ENCODE data around the gene AMZ2. TPM values are rescaled to one million over a fixed set of nuclear protein-coding genes. Genes with fewer than 3 reads are reported as not detected.
A peak's percentile ranks its signal among the peaks of the same experiment; 100 is the strongest.

Gene AMZ2
- total and polyA plus RNA-seq, 3 donors from 2014 or later = 143 to 457 (median 201) TPM

DNA sequence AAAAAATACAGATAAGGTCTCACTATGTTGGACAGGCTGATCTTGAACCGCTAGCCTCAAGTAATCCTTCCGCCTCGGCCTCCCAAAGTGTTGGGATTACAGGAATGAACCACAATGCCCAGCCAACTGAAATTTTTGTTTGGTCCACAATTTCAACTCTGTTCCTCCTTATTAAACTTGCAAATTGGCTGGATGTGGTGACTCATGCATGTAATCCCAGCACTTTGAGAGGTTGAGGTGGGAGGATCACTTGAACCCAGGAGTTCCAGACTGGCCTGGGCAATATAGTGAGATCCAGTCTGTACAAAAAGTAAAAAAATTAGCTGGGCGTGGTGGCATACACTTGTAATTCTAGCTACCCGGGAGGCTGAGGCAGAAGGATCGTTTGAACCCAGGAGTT lies 56.9 kb downstream of the AMZ2 start:
- Histone ChIP-seq H3K27ac (peak overlapping the region in 1 of 2 donors; percentile 34), H3K36me3 (ENCODE audit: low read depth, missing control alignments) (no peaks in the 10 kb centered on the region), H3K4me1 (no peaks in the 10 kb centered on the region), H3K4me3 (no peak overlapping the region), H3K9me3 (no peaks in the 10 kb centered on the region), H3K27me3 (no peaks in the 10 kb centered on the region)
- TF ChIP-seq POLR2A (IDR thresholded peaks at IDR 0.05) (no peak), CTCF (IDR thresholded peaks at IDR 0.05) (no peak)
- intact Hi-C loops (cut with DNase I; ENCODE audit: low total_unique reads) = no loop called here
- WGBS, 2 donors = 89 to 95% methylated on average over 6 of the region's 6 CpGs
- DNase-seq = no peak

- no peaks in the 10 kb centered on the region for H3K27me3 ChIP-seq
- peak overlapping the region in 1 of 2 donors; percentile 11 for H3K27ac ChIP-seq
- no peak for DNase-seq
- no peaks in the 10 kb centered on the region for H3K36me3 ChIP-seq (ENCODE audit: low read depth, missing control alignments)
- H3K4me1 ChIP-seq = no peaks in the 10 kb centered on the region
- H3K9me3 ChIP-seq = no peaks in the 10 kb centered on the region
- 63 to 69% methylated on average over 4 of the region's 4 CpGs for WGBS, 2 donors
- intact Hi-C loops (cut with DNase I; ENCODE audit: low total_unique reads) = no loop called here
- TF ChIP-seq POLR2A (IDR thresholded peaks at IDR 0.05) = no peak
- TF ChIP-seq CTCF (IDR thresholded peaks at IDR 0.05) = no peak
- H3K4me3 ChIP-seq = no peak overlapping the region
Observed at GRCh38 chr17:68305142-68305541, 57.3 kb downstream of the AMZ2 start.

Other genes starting within 250 kb of the AMZ2 start
- gene KPNA2, start 212.3 kb upstream of the AMZ2 start, total RNA-seq = 100 to 1,000 TPM; 143 to 157 TPM
- gene KPNA2, start 212.3 kb upstream of the AMZ2 start, polyA plus RNA-seq (ENCODE audit: insufficient read depth, low read depth, low replicate concordance) = 481 TPM
- 1 to 10 TPM; 1.5 to 1.9 TPM for gene SLC16A6, start 43.1 kb downstream of the AMZ2 start, total RNA-seq
- 2.2 TPM for gene SLC16A6, start 43.1 kb downstream of the AMZ2 start, polyA plus RNA-seq (ENCODE audit: insufficient read depth, low read depth, low replicate concordance)
- 10 to 100 TPM; 12.5 to 16.9 TPM for gene ARSG, start 43.5 kb downstream of the AMZ2 start, total RNA-seq
- gene ARSG, start 43.5 kb downstream of the AMZ2 start, polyA plus RNA-seq (ENCODE audit: insufficient read depth, low read depth, low replicate concordance) = 7.4 TPM
- 10 to 100 TPM; 26.8 to 38.3 TPM for gene WIPI1, start 209.5 kb downstream of the AMZ2 start, total RNA-seq
- gene WIPI1, start 209.5 kb downstream of the AMZ2 start, polyA plus RNA-seq (ENCODE audit: insufficient read depth, low read depth, low replicate concordance) = 25.4 TPM

Measured in testis (tissue), 3 donors.